ENCODE measurements around the gene RNF32. TPM values are rescaled to one million over a fixed set of nuclear protein-coding genes. Genes with fewer than 3 reads are reported as not detected.

Gene RNF32
- total RNA-seq, 4 donors from 2014 or later = 0.30 to 4.2 (median 1.5) TPM

GRCh38 chr7:156669035-156669828, 28.7 kb downstream of the RNF32 start:
- no peak overlapping the region for H3K4me3 ChIP-seq (ENCODE audit: low read depth, poor library complexity, severe bottlenecking)
- 93 to 94% methylated on average over 19 of the region's 19 CpGs for WGBS, 2 donors
- no peak for DNase-seq (ENCODE audit: low spot score in 2 of 2)
- intact Hi-C loops (cut with DNase I; ENCODE audit: low total_unique reads) = no loop called here
- no peak for TF ChIP-seq POLR2A (IDR thresholded peaks at IDR 0.05)
- TF ChIP-seq CTCF (IDR thresholded peaks at IDR 0.05) = no peak

GRCh38 chr7:156673454-156673853, 32.9 kb downstream of the RNF32 start:
- TF ChIP-seq CTCF (IDR thresholded peaks at IDR 0.05) (no peak), POLR2A (IDR thresholded peaks at IDR 0.05) (no peak)
- H3K4me3 ChIP-seq (ENCODE audit: low read depth, poor library complexity, severe bottlenecking) = no peak overlapping the region
- no peak for DNase-seq (ENCODE audit: low spot score in 2 of 2)
- intact Hi-C loops (cut with DNase I; ENCODE audit: low total_unique reads) = no loop called here
- 94 to 96% methylated on average over 6 of the region's 6 CpGs for WGBS, 2 donors

GRCh38 chr7:156673902-156674301, 33.3 kb downstream of the RNF32 start:
- WGBS, 2 donors = 87 to 96% methylated on average over 9 of the region's 9 CpGs
- TF ChIP-seq POLR2A (IDR thresholded peaks at IDR 0.05) (no peak), CTCF (IDR thresholded peaks at IDR 0.05) (no peak)
- no peak for DNase-seq (ENCODE audit: low spot score in 2 of 2)
- intact Hi-C loops (cut with DNase I; ENCODE audit: low total_unique reads) = no loop called here
- H3K4me3 ChIP-seq (ENCODE audit: low read depth, poor library complexity, severe bottlenecking) = no peak overlapping the region

- intact Hi-C loops (cut with DNase I; ENCODE audit: low total_unique reads) = no loop called here
- TF ChIP-seq CTCF (IDR thresholded peaks at IDR 0.05) (no peak), POLR2A (IDR thresholded peaks at IDR 0.05) (no peak)
- no peak overlapping the region for H3K4me3 ChIP-seq (ENCODE audit: low read depth, poor library complexity, severe bottlenecking)
- no peak for DNase-seq (ENCODE audit: low spot score in 2 of 2)
- 74 to 89% methylated on average over 8 to 9 of the region's 9 CpGs for WGBS, 2 donors
These were observed 35.1 kb downstream of the RNF32 start for GRCh38 chr7:156675721-156676120.

- no peak overlapping the region for H3K4me3 ChIP-seq (ENCODE audit: low read depth, poor library complexity, severe bottlenecking)
- intact Hi-C loops (cut with DNase I; ENCODE audit: low total_unique reads) = no loop called here
- no peak for TF ChIP-seq POLR2A (IDR thresholded peaks at IDR 0.05)
- no peak for TF ChIP-seq CTCF (IDR thresholded peaks at IDR 0.05)
- WGBS, 2 donors = 79 to 95% methylated on average over 19 of the region's 19 CpGs
- no peak for DNase-seq (ENCODE audit: low spot score in 2 of 2)
These were observed 35.7 kb downstream of the RNF32 start for GRCh38 chr7:156676263-156676662.
